Right ventricle myocardium superior (tissue), 1 donor: ENCODE data around the gene RPL13A. TPM values are rescaled to one million over a fixed set of nuclear protein-coding genes. Genes with fewer than 3 reads are reported as not detected.

Experiments used
- ATAC-seq: fragments of 200-7000 bp; cut with Tn5 transposase; one replicate; pipeline ENCODE4 v1.9.1; 2020; ENCODE audit warnings: mild to moderate bottlenecking; ENCODE audit not compliant: poor library complexity
- DNase-seq: peaks from one replicate; pipeline ENCODE4 v3.0.0-alpha.2; 2020
- intact Hi-C: fragments of 100-400 bp; cut with DNase I; formaldehyde crosslinking; loops from one replicate; pipeline ENCODE4 v1.11.2; 2022
- total RNA-seq: library from RNA; stranded (reverse); fragmentation: NEBNext Ultra II Directional; extraction: Animal tissue kit (Norgen Biotek cat#: 25700); gene quantifications from one replicate; pipeline ENCODE4 v1.2.1, GENCODE V29; 2021
- donor health status: DM: no; HTN: yes; CAD: no; lungs with severe emphysema.

Gene RPL13A
- total RNA-seq, 1 donor from 2014 or later: 1,304 TPM

- ATAC-seq (no peak), DNase-seq (no peak)
- intact Hi-C loops: no loop called here
These were observed 9.2 kb downstream of the RPL13A start for GRCh38 chr19:49496574-49497008.

GRCh38 chr19:49497047-49497788, 9.8 kb downstream of the RPL13A start:
- DNase-seq (peak; percentile 83), ATAC-seq (no peak)
- intact Hi-C loops: no loop called here

GRCh38 chr19:49497789-49498103, 10.3 kb downstream of the RPL13A start:
- DNase-seq (no peak), ATAC-seq (no peak)
- intact Hi-C loops: no loop called here

GRCh38 chr19:49498475-49498874, 11.1 kb downstream of the RPL13A start:
- ATAC-seq (no peak), DNase-seq (no peak)
- intact Hi-C loops: no loop called here

- DNase-seq (no peak), ATAC-seq (no peak)
- intact Hi-C loops: no loop called here
These were observed 11.7 kb downstream of the RPL13A start for GRCh38 chr19:49499030-49499670.

- peak; percentile 64 for ATAC-seq
- no peak for DNase-seq
- intact Hi-C loops: no loop called here
These were observed 15.6 kb downstream of the RPL13A start for GRCh38 chr19:49502866-49503581.

- intact Hi-C loops: no loop called here
- no peak for ATAC-seq
- DNase-seq: no peak
These were observed 16.2 kb downstream of the RPL13A start for GRCh38 chr19:49503582-49503962.

- intact Hi-C loops: loop anchor here (2.0 to 5.0 kb wide), 2 partner anchors 40 to 171 kb away; partner anchors contain the start of gene PRMT1
- peak; percentile 66 for DNase-seq
- ATAC-seq: peak; percentile 66
These were observed 19.2 kb downstream of the RPL13A start for GRCh38 chr19:49506575-49507105.

GRCh38 chr19:49507803-49508494, 20.5 kb downstream of the RPL13A start:
- intact Hi-C loops: loop anchor here (2.0 to 5.0 kb wide), 2 partner anchors 39 to 169 kb away; partner anchors contain the start of gene PRMT1
- DNase-seq (no peak), ATAC-seq (no peak)

- DNase-seq (peak; percentile 81), ATAC-seq (peak; percentile 84)
- intact Hi-C loops: no loop called here
These were observed 25.8 kb downstream of the RPL13A start for GRCh38 chr19:49512970-49513745.

GRCh38 chr19:49513746-49514118, 26.3 kb downstream of the RPL13A start:
- ATAC-seq: peak; percentile 11
- intact Hi-C loops: no loop called here
- no peak for DNase-seq

GRCh38 chr19:49514151-49514550, 26.7 kb downstream of the RPL13A start:
- intact Hi-C loops: no loop called here
- DNase-seq (no peak), ATAC-seq (no peak)

GRCh38 chr19:49515767-49516166, 28.4 kb downstream of the RPL13A start:
- intact Hi-C loops: no loop called here
- peak; percentile 36 for ATAC-seq
- peak; percentile 78 for DNase-seq

- ATAC-seq: no peak
- intact Hi-C loops: no loop called here
- DNase-seq: no peak
These were observed 30.6 kb downstream of the RPL13A start for GRCh38 chr19:49518033-49518432.

GRCh38 chr19:49520705-49521319, 33.4 kb downstream of the RPL13A start:
- intact Hi-C loops: no loop called here
- peak; percentile 67 for DNase-seq
- peak; percentile 63 for ATAC-seq

- DNase-seq (no peak), ATAC-seq (no peak)
- intact Hi-C loops: no loop called here
These were observed 37.5 kb downstream of the RPL13A start for GRCh38 chr19:49524812-49525455.

GRCh38 chr19:49528211-49528771, 40.9 kb downstream of the RPL13A start:
- intact Hi-C loops: no loop called here
- peak; percentile 7 for ATAC-seq
- no peak for DNase-seq
